Thymus (tissue), 11 donors: ENCODE measurements around the gene GPR173. TPM values are rescaled to one million over a fixed set of nuclear protein-coding genes. Genes with fewer than 3 reads are reported as not detected.
A peak's percentile ranks its signal among the peaks of the same experiment; 100 is the strongest.

Experiments
- DNase-seq, 9 donors: peaks; one replicate each; pipeline ENCODE4 v3.0.0-alpha.2; 2013; ENCODE audit warnings: low spot score in 9 of 9, low read depth in 6 of 9, missing footprints in 1 of 9
- H3K27ac ChIP-seq, 2 donors: one replicate each; pipeline ENCODE4 v1.5.1; 2013; ENCODE audit warnings: control low read depth in 1 of 2, low read depth in 1 of 2, low read length in 1 of 2, mild to moderate bottlenecking in 1 of 2, moderate library complexity in 1 of 2
- H3K27me3 ChIP-seq, 2 donors: one replicate each; pipeline ENCODE4 v1.5.1; 2013; ENCODE audit warnings: low read length in 1 of 2; ENCODE audit not compliant: control insufficient read depth in 2 of 2, insufficient read depth in 1 of 2
- H3K36me3 ChIP-seq, 2 donors: one replicate each; pipeline ENCODE4 v1.5.1; 2013; ENCODE audit warnings: low read length in 1 of 2, mild to moderate bottlenecking in 1 of 2, moderate library complexity in 1 of 2; ENCODE audit not compliant: control insufficient read depth in 2 of 2, insufficient read depth in 2 of 2
- H3K4me1 ChIP-seq, 2 donors: one replicate each; pipeline ENCODE4 v1.5.1; 2013; ENCODE audit warnings: low read length in 2 of 2; ENCODE audit not compliant: control insufficient read depth in 2 of 2, insufficient read depth in 2 of 2
- H3K4me3 ChIP-seq, 2 donors: one replicate each; pipeline ENCODE4 v1.5.1; 2013; ENCODE audit warnings: low read length in 2 of 2, control low read depth in 1 of 2, mild to moderate bottlenecking in 1 of 2
- H3K9me3 ChIP-seq, 2 donors: one replicate each; pipeline ENCODE4 v1.5.1; 2013; ENCODE audit warnings: low read length in 1 of 2, mild to moderate bottlenecking in 1 of 2; ENCODE audit not compliant: control insufficient read depth in 2 of 2, insufficient read depth in 1 of 2
- WGBS: extraction: QIAGEN DNeasy Blood & Tissue Kit; methylation state at CpG from one replicate; pipeline ENCODE4 v1.1.7; 2013; 5-methylcytosine and 5-hydroxymethylcytosine counted together
- polyA plus RNA-seq: library from polyadenylated mRNA; stranded (reverse); fragments of 200-250 nt; gene quantifications from one replicate; pipeline ENCODE4 v1.2.3, GENCODE V29; 2013
- total RNA-seq: library from RNA; stranded (reverse); fragments of 120-200 nt; gene quantifications from one replicate; pipeline ENCODE4 v1.2.4, GENCODE V29; 2013
- donor health status: healthy.

Gene GPR173
- total and polyA plus RNA-seq, 2 donors: 0.61 to 1.5 TPM

- Histone ChIP-seq H3K4me3 (no peak overlapping the region), H3K36me3 (peaks cover 26 to 32% of the 10 kb centered on the region in 2 donors), H3K9me3 (no peaks in the 10 kb centered on the region), H3K27me3 (no peaks in the 10 kb centered on the region), H3K4me1 (peaks cover 9 to 34% of the 10 kb centered on the region in 2 donors), H3K27ac (peak overlapping the region in 1 of 2 donors; percentile 20)
- DNase-seq: no peak
- 98% methylated on average over 9 of the region's 9 CpGs for WGBS
These were observed 36.3 kb downstream of the GPR173 start for GRCh38 chrX:53084863-53085262.

- Histone ChIP-seq H3K36me3 (peaks cover 26 to 32% of the 10 kb centered on the region in 2 donors), H3K9me3 (no peaks in the 10 kb centered on the region), H3K27me3 (no peaks in the 10 kb centered on the region), H3K4me1 (peaks cover 9 to 31% of the 10 kb centered on the region in 2 donors), H3K4me3 (no peak overlapping the region), H3K27ac (no peak overlapping the region)
- 84% methylated on average over 17 of the region's 17 CpGs for WGBS
- no peak for DNase-seq
These were observed 37.2 kb downstream of the GPR173 start for GRCh38 chrX:53085661-53086229.

- peaks cover 26 to 32% of the 10 kb centered on the region in 2 donors for H3K36me3 ChIP-seq
- 90% methylated on average over 6 of the region's 6 CpGs for WGBS
- H3K27ac ChIP-seq: no peak overlapping the region
- H3K27me3 ChIP-seq: no peaks in the 10 kb centered on the region
- H3K9me3 ChIP-seq: no peaks in the 10 kb centered on the region
- H3K4me1 ChIP-seq: peaks cover 9 to 28% of the 10 kb centered on the region in 2 donors
- H3K4me3 ChIP-seq: no peak overlapping the region
- DNase-seq: no peak
These were observed 37.9 kb downstream of the GPR173 start for GRCh38 chrX:53086464-53086863.

GRCh38 chrX:53087388-53087831 lies 38.8 kb downstream of the GPR173 start:
- WGBS: 92% methylated on average over 3 of the region's 3 CpGs
- Histone ChIP-seq H3K27me3 (no peaks in the 10 kb centered on the region), H3K9me3 (no peaks in the 10 kb centered on the region), H3K27ac (peak overlapping the region in 1 of 2 donors; percentile 60), H3K36me3 (peaks cover 26 to 32% of the 10 kb centered on the region in 2 donors), H3K4me1 (peaks cover 9 to 28% of the 10 kb centered on the region in 2 donors), H3K4me3 (no peak overlapping the region)
- DNase-seq: no peak

- Histone ChIP-seq H3K36me3 (peaks cover 26 to 32% of the 10 kb centered on the region in 2 donors), H3K27me3 (no peaks in the 10 kb centered on the region), H3K4me1 (peaks cover 9 to 25% of the 10 kb centered on the region in 2 donors), H3K4me3 (peak overlapping the region; percentile 49 to 50), H3K9me3 (no peaks in the 10 kb centered on the region), H3K27ac (peak overlapping the region; percentile 74 to 86)
- DNase-seq: peak in 3 of 9 donors; percentile 74 to 86 (median 76)
- 38% methylated on average over 51 of the region's 51 CpGs for WGBS
These were observed 39.8 kb downstream of the GPR173 start for GRCh38 chrX:53088136-53088974.

- DNase-seq: peak in 1 of 9 donors; percentile 67
- peaks cover under 1 to 21% of the 10 kb centered on the region in 2 donors for H3K4me1 ChIP-seq
- no peaks in the 10 kb centered on the region for H3K27me3 ChIP-seq
- peaks cover 25% of the 10 kb centered on the region in 2 donors for H3K36me3 ChIP-seq
- no peaks in the 10 kb centered on the region for H3K9me3 ChIP-seq
- H3K27ac ChIP-seq: peak overlapping the region; percentile 74 to 86
- H3K4me3 ChIP-seq: peak overlapping the region; percentile 49 to 50
- WGBS: 12% methylated on average over 11 of the region's 11 CpGs
These were observed 40.7 kb downstream of the GPR173 start for GRCh38 chrX:53089224-53089842.

GRCh38 chrX:53089925-53090324 lies 41.3 kb downstream of the GPR173 start:
- no peaks in the 10 kb centered on the region for H3K9me3 ChIP-seq
- H3K4me3 ChIP-seq: no peak overlapping the region
- H3K36me3 ChIP-seq: peaks cover 20 to 21% of the 10 kb centered on the region in 2 donors
- no peak for DNase-seq
- H3K27me3 ChIP-seq: no peaks in the 10 kb centered on the region
- peaks cover 0 to 26% of the 10 kb centered on the region in 2 donors for H3K4me1 ChIP-seq
- 93% methylated on average over 2 of the region's 2 CpGs for WGBS
- no peak overlapping the region for H3K27ac ChIP-seq

GRCh38 chrX:53091354-53091753 lies 42.8 kb downstream of the GPR173 start:
- Histone ChIP-seq H3K9me3 (no peaks in the 10 kb centered on the region), H3K36me3 (peaks cover 7 to 13% of the 10 kb centered on the region in 2 donors), H3K27ac (no peak overlapping the region), H3K27me3 (no peaks in the 10 kb centered on the region), H3K4me1 (peaks cover 0 to 27% of the 10 kb centered on the region in 2 donors), H3K4me3 (no peak overlapping the region)
- 92% methylated on average over 2 of the region's 2 CpGs for WGBS
- DNase-seq: no peak
